HG02763 (cell line): ENCODE results near the gene MYNN.

Experiments used
- ATAC-seq: cut with Tn5 transposase; IDR thresholded peaks from one replicate; pipeline ENCODE4 v1.9.1; 2021; ENCODE audit warnings: mild to moderate bottlenecking, moderate library complexity; ENCODE audit not compliant: unreplicated experiment

MYNN gene

GRCh38 chr3:169822983-169823382, 49.8 kb downstream of the MYNN start:
- no peak for ATAC-seq

GRCh38 chr3:169825316-169825715, 52.1 kb downstream of the MYNN start:
- ATAC-seq, result no peak

- ATAC-seq, result no peak
Observed at GRCh38 chr3:169827712-169828111, 54.5 kb downstream of the MYNN start.

GRCh38 chr3:169835533-169835932, 62.3 kb downstream of the MYNN start:
- ATAC-seq, result no peak

GRCh38 chr3:169836078-169836941, 63.1 kb downstream of the MYNN start:
- ATAC-seq, result peak; percentile 87

GRCh38 chr3:169836942-169837275, 63.7 kb downstream of the MYNN start:
- ATAC-seq, result no peak

GRCh38 chr3:169838511-169839030, 65.4 kb downstream of the MYNN start:
- no peak for ATAC-seq
